GM12878 (cell line): ENCODE measurements around the gene MTM1. TPM values are rescaled to one million over a fixed set of nuclear protein-coding genes. Genes with fewer than 3 reads are reported as not detected.

Source experiments
- ATAC-seq: fragments of 200-7000 bp; cut with Tn5 transposase; 3 replicates; pipeline ENCODE4 v1.9.1; 2020; ENCODE audit warnings: mild to moderate bottlenecking, moderate library complexity
- BruUV-seq: library from RNA; stranded (reverse); fragments of 400-500 nt; replicated peaks from 2 replicates; lab custom pipeline; 2021; lab: Mats Ljungman, UMichigan
- CTCF ChIA-PET: fragments of 300-600 bp; sonication (Branson Sonifier 250); formaldehyde crosslinking; extraction: SDS; loops from one replicate; lab custom pipeline; 2021; ENCODE audit warnings: inconsistent platforms; lab: Yijun Ruan, JAX
- POLR2A ChIA-PET: fragments of 350-600 bp; formaldehyde crosslinking; extraction: SDS; loops from one replicate; lab custom pipeline; 2021; ENCODE audit warnings: inconsistent platforms; lab: Charles Lee
- RAD21 ChIA-PET: fragments of 300-600 bp; sonication (Branson Sonifier 250); formaldehyde crosslinking; loops from one replicate; lab custom pipeline; 2023; ENCODE audit warnings: antibody characterized with exemption; ENCODE audit not compliant: unreplicated experiment; lab: Charles Lee
- SMC1A ChIA-PET: fragments of 300-600 bp; sonication (Branson Sonifier 250); formaldehyde crosslinking; loops from one replicate; lab custom pipeline; 2023; ENCODE audit not compliant: unreplicated experiment, uncharacterized antibody; lab: Charles Lee
- DNase-seq: peaks from one replicate; pipeline ENCODE4 v3.0.0-alpha.2; 2011; ENCODE audit warnings: low read depth, low spot score
- FAIRE-seq: peaks from 3 replicates; lab custom pipeline; 2011; peaks lifted over from hg19 to GRCh38; lab: Jason Lieb, UNC
- H2AFZ ChIP-seq: 2 replicates; pipeline ENCODE4 v1.6.0; 2011; ENCODE audit warnings: low read depth, low read length, control low read depth; ENCODE audit not compliant: control insufficient read depth
- H3K27ac ChIP-seq: 2 replicates; pipeline ENCODE4 v1.5.1; 2011; ENCODE audit warnings: control low read depth; ENCODE audit not compliant: control insufficient read depth, insufficient read depth
- H3K27me3 ChIP-seq, 2 experiments: replicated peaks in 1 of 2; 2 replicates each; pipeline versions ENCODE4 v1.6.0 to v1.6.1; 2011; ENCODE audit warnings: low read length in 1 of 2; ENCODE audit not compliant: control insufficient read depth in 2 of 2, insufficient read depth in 2 of 2
- H3K36me3 ChIP-seq, 2 experiments: 2 replicates each; pipeline ENCODE4 v1.5.1; 2011; ENCODE audit warnings: low read length in 1 of 2; ENCODE audit not compliant: control insufficient read depth in 2 of 2, insufficient read depth in 2 of 2
- H3K4me1 ChIP-seq: 2 replicates; pipeline ENCODE4 v1.6.1; 2011; ENCODE audit warnings: mild to moderate bottlenecking, low read length, moderate library complexity, mixed read lengths; ENCODE audit not compliant: control insufficient read depth, insufficient read depth
- H3K4me2 ChIP-seq: 2 replicates; pipeline ENCODE4 v1.6.0; 2011; ENCODE audit warnings: control low read depth; ENCODE audit not compliant: control insufficient read depth, insufficient read depth
- H3K4me3 ChIP-seq: fragments of 200-600 bp; sonication (generic); 2 replicates; pipeline ENCODE4 v1.5.1; 2016
- H3K79me2 ChIP-seq: 2 replicates; pipeline ENCODE4 v1.6.0; 2011; ENCODE audit warnings: low read length; ENCODE audit not compliant: control insufficient read depth, insufficient read depth
- H3K9ac ChIP-seq: 2 replicates; pipeline ENCODE4 v1.8.0; 2011; ENCODE audit warnings: low read length, control low read depth, mixed read lengths; ENCODE audit not compliant: control insufficient read depth, insufficient read depth
- H3K9me3 ChIP-seq: replicated peaks from 3 replicates; pipeline ENCODE4 v1.5.1; 2011; ENCODE audit warnings: mild to moderate bottlenecking, low read length; ENCODE audit not compliant: control insufficient read depth, insufficient read depth
- H4K20me1 ChIP-seq: 2 replicates; pipeline ENCODE4 v1.6.0; 2011; ENCODE audit not compliant: control insufficient read depth, insufficient read depth
- KAT2A ChIP-seq: conservative IDR thresholded peaks from 2 replicates; pipeline ENCODE4 v1.6.1; 2011; ENCODE audit warnings: low read depth, low read length; ENCODE audit not compliant: control insufficient read depth
- MEF2B ChIP-seq: fragments of 450-650 bp; IDR thresholded peaks from 2 replicates; pipeline ENCODE4 v1.6.1; 2018; ENCODE audit warnings: mild to moderate bottlenecking, moderate library complexity; ENCODE audit not compliant: partially characterized antibody, poor library complexity, severe bottlenecking
- MTA2 ChIP-seq: fragments of 450-650 bp; IDR thresholded peaks from 2 replicates; pipeline ENCODE4 v1.6.1; 2016; ENCODE audit warnings: low read depth, mild to moderate bottlenecking, moderate library complexity
- POU2F2 ChIP-seq: IDR thresholded peaks from 3 replicates; pipeline ENCODE4 v1.6.1; 2011; ENCODE audit warnings: low read depth, mild to moderate bottlenecking, low read length, borderline replicate concordance
- PRDM15 ChIP-seq: fragments of 450-650 bp; formaldehyde crosslinking; IDR thresholded peaks from 2 replicates; pipeline ENCODE4 v1.4.0; 2020; ENCODE audit warnings: mild to moderate bottlenecking, moderate library complexity
- SMAD1 ChIP-seq: fragments of 450-650 bp; IDR thresholded peaks from 2 replicates; pipeline ENCODE4 v1.6.1; 2018; ENCODE audit warnings: mild to moderate bottlenecking, low read depth; ENCODE audit not compliant: partially characterized antibody
- SPI1 ChIP-seq: IDR thresholded peaks from 2 replicates; pipeline ENCODE4 v1.6.1; 2011; ENCODE audit warnings: low read depth, mild to moderate bottlenecking, low read length, moderate library complexity, borderline replicate concordance; ENCODE audit not compliant: insufficient read depth
- STAT3 ChIP-seq: IDR thresholded peaks from 2 replicates; pipeline ENCODE4 v1.6.1; 2011; ENCODE audit warnings: low read depth, low read length, improper control_type of control experiment
- ZNF384 ChIP-seq: IDR thresholded peaks from 2 replicates; pipeline ENCODE4 v1.6.1; 2012; ENCODE audit warnings: low read depth, mild to moderate bottlenecking, low read length, improper control_type of control experiment, borderline replicate concordance
- ZNF687 ChIP-seq: fragments of 450-650 bp; IDR thresholded peaks from 2 replicates; pipeline ENCODE4 v1.6.1; 2017; ENCODE audit warnings: mild to moderate bottlenecking, moderate library complexity
- ZSCAN29 ChIP-seq: fragments of 450-650 bp; IDR thresholded peaks from 2 replicates; pipeline ENCODE4 v1.6.1; 2017; ENCODE audit warnings: mild to moderate bottlenecking, moderate library complexity
- WGBS: methylation state at CpG from one replicate; pipeline ENCODE4 v1.1.6; 2016; ENCODE audit warnings: low lambda C conversion rate; ENCODE audit not compliant: insufficient replicate concordance, insufficient coverage; ENCODE audit errors: missing lambda C conversion rate; 5-methylcytosine and 5-hydroxymethylcytosine counted together
- in situ Hi-C: fragments of 300-500 bp; cut with MboI; formaldehyde crosslinking; loops from 9 replicates; pipeline ENCODE4 v1.14.3; 2018; ENCODE audit warnings: mixed read lengths
- intact Hi-C: fragments of 100-400 bp; cut with micrococcal nuclease; formaldehyde crosslinking; loops from one replicate; pipeline ENCODE4 v1.14.2; 2022; ENCODE audit not compliant: unreplicated experiment
- polyA plus RNA-seq, 11 experiments: library from polyadenylated mRNA; depleted of rRNA in 4 of 11; unstranded in 6 of 11; stranded (reverse) in 5 of 11; fragments of >200 nt; fragmentation: Nextera tagmentation in 4 of 11; fragmentation: Illumina TruSeq in 1 of 11; extraction: Ambion mirVana in 4 of 11; extraction: Trizol in 1 of 11; gene quantifications; 1 replicate in 1 of 11; 2 replicates in 10 of 11; pipeline versions ENCODE4 v1.2.1 to v1.2.3, GENCODE V29; 2011 to 2016; ENCODE audit warnings: inconsistent platforms in 2 of 11, missing spikeins in 2 of 11, low read depth in 1 of 11
- total RNA-seq, 4 experiments: library from RNA; depleted of rRNA in 3 of 4; stranded (reverse); fragments of >200 nt in 3 of 4; fragmentation: Illumina TruSeq in 1 of 4; extraction: Trizol in 1 of 4; gene quantifications; 2 replicates each; pipeline versions ENCODE4 v1.2.1 to v1.2.3, GENCODE V29; 2013 to 2021

MTM1 gene
- total and polyA plus RNA-seq, 10 of the 15 experiments (the other 5 are each of a cell fraction or from before 2014, with no cell fraction given): 3.9 to 13.3 (median 8.4) TPM

DNA sequence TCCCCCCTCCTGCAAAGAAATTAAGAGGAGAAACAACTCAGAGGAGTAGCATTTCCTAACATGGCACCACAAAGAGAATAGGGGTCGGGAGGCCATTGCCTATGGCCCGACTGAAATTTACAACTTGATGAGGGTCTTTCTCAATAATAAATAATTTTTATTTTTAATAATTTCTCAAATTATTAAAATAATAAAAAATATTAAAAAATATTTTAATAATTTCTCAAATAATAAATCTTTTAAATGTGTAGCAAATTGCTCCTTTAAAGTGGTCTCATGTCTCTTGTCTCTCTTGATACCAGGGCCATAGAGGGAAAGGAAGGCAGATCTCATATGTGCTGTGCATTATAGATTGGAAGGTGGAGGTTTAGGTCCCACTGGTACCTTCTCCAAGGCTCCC lies 75.5 kb downstream of the MTM1 start:
- POLR2A ChIA-PET: no interaction called here
- no peaks in the 10 kb centered on the region for H3K27me3 ChIP-seq
- FAIRE-seq (no peak), ATAC-seq (no peak), DNase-seq (no peak)
- H2AFZ ChIP-seq: no peak overlapping the region
- H3K4me2 ChIP-seq: no peak overlapping the region
- H3K79me2 ChIP-seq: no peaks in the 10 kb centered on the region
- RAD21 ChIA-PET: no interaction called here
- in situ Hi-C loops (no loop called here), intact Hi-C loops (no loop called here)
- CTCF ChIA-PET: interaction anchor here (0.6 kb wide), 2 partner anchors 65 to 117 kb away, joined by 3 to 4 read pairs; no protein-coding TSS in a partner anchor
- no peak overlapping the region for H3K4me3 ChIP-seq
- no TSS peak for BruUV-seq
- no peak for TF ChIP-seq SPI1
- no peak for TF ChIP-seq ZSCAN29
- no peak for TF ChIP-seq KAT2A
- no peak for TF ChIP-seq PRDM15 (CRISPR knock-in tag)
- TF ChIP-seq SMAD1: no peak
- TF ChIP-seq MEF2B: no peak
- TF ChIP-seq MTA2: no peak
- no peak for TF ChIP-seq ZNF384
- no peak for TF ChIP-seq STAT3
- no peak for TF ChIP-seq POU2F2
- no peak for TF ChIP-seq ZNF687
- SMC1A ChIA-PET: interaction anchor here (1.1 kb wide), 1 partner anchor 32 kb away, joined by 3 read pairs; no protein-coding TSS in a partner anchor
- H3K9me3 ChIP-seq: no peaks in the 10 kb centered on the region
- H4K20me1 ChIP-seq: no peaks in the 10 kb centered on the region
- no peak overlapping the region for H3K27ac ChIP-seq
- no peak overlapping the region for H3K9ac ChIP-seq
- no peaks in the 10 kb centered on the region for H3K36me3 ChIP-seq
- WGBS: 47% methylated on average over 2 of the region's 2 CpGs
- H3K4me1 ChIP-seq: no peaks in the 10 kb centered on the region
